Testis (tissue), 2 donors: ENCODE measurements around the gene DLGAP5.

Experiments
- CTCF ChIP-seq, 3 experiments: fragments of 450-650 bp in 2 of 3; fragments of 200-600 bp in 1 of 3; sonication (generic) in 1 of 3; IDR thresholded peaks; one replicate each; pipeline ENCODE4 v1.5.1; 2016 to 2019; ENCODE audit warnings: antibody characterized with exemption in 3 of 3, mild to moderate bottlenecking in 2 of 3, moderate library complexity in 1 of 3
- POLR2A ChIP-seq: fragments of 450-650 bp; IDR thresholded peaks from one replicate; pipeline ENCODE4 v1.6.1; 2017; ENCODE audit warnings: antibody characterized with exemption, mild to moderate bottlenecking, moderate library complexity

GRCh38 chr14:55129428-55130195 is 61.8 kb downstream of the DLGAP5 start:
- no peak for TF ChIP-seq CTCF (IDR thresholded peaks at IDR 0.05)
- TF ChIP-seq POLR2A = no peak
